Measurements from ENCODE around the gene SLC16A6.
"Not testable (repeated sequence)": the region's sequence is repeated elsewhere in the genome, so short reads cannot be mapped to it uniquely, and the experiment has no call there.

- not testable (repeated sequence) for TF ChIP-seq SP1 (CRISPR knock-in tag; conservative IDR thresholded peaks at IDR 0.05); CREB1 (CRISPR knock-in tag; IDR thresholded peaks at IDR 0.05); ZNF263 (CRISPR knock-in tag; IDR thresholded peaks at IDR 0.05; ENCODE audit: low read depth); CTCF (IDR thresholded peaks at IDR 0.05); ARID4B (CRISPR knock-in tag; IDR thresholded peaks at IDR 0.05; ENCODE audit: borderline replicate concordance); TCF7 (CRISPR knock-in tag; IDR thresholded peaks at IDR 0.05; ENCODE audit: low read depth); NR3C1 (CRISPR knock-in tag; conservative IDR thresholded peaks at IDR 0.05; ENCODE audit: low read depth); ZBTB43 (CRISPR knock-in tag; IDR thresholded peaks at IDR 0.05); ETV6 (CRISPR knock-in tag; IDR thresholded peaks at IDR 0.05); IRF1 (CRISPR knock-in tag; IDR thresholded peaks at IDR 0.05)
- TF ChIP-seq, protein P1, sequence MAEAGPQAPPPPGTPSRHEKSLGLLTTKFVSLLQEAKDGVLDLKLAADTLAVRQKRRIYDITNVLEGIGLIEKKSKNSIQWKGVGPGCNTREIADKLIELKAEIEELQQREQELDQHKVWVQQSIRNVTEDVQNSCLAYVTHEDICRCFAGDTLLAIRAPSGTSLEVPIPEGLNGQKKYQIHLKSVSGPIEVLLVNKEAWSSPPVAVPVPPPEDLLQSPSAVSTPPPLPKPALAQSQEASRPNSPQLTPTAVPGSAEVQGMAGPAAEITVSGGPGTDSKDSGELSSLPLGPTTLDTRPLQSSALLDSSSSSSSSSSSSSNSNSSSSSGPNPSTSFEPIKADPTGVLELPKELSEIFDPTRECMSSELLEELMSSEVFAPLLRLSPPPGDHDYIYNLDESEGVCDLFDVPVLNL (CRISPR knock-in tag; IDR thresholded peaks at IDR 0.05; ENCODE audit: borderline replicate concordance, low read depth), result not testable (repeated sequence)
These were observed 56.1 kb downstream of the SLC16A6 start for GRCh38 chr17:68234726-68235335.
